H1 (cell line): ENCODE measurements around the gene RXRA. TPM values are rescaled to one million over a fixed set of nuclear protein-coding genes. Genes with fewer than 3 reads are reported as not detected.

Source experiments
- CTCF ChIA-PET: fragments of 300-600 bp; sonication (Branson Sonifier 250); formaldehyde crosslinking; loops from one replicate; lab custom pipeline; 2021; ENCODE audit not compliant: partially characterized antibody; lab: Charles Lee
- POLR2A ChIA-PET: fragments of 300-600 bp; sonication (Branson Sonifier 250); formaldehyde crosslinking; loops from one replicate; lab custom pipeline; 2021; ENCODE audit warnings: inconsistent platforms; ENCODE audit not compliant: partially characterized antibody; lab: Charles Lee
- DNase-seq, 2 experiments: peaks; one replicate each; pipeline versions ENCODE4 v3.0.0 to v3.0.0-alpha.2; 2010 to 2022; ENCODE audit warnings: low spot score in 2 of 2, low read depth in 1 of 2, mixed read lengths in 1 of 2
- FAIRE-seq: peaks from 2 replicates; lab custom pipeline; 2011; peaks lifted over from hg19 to GRCh38; lab: Jason Lieb, UNC
- H2AFZ ChIP-seq: 2 replicates; pipeline ENCODE4 v1.8.1; 2012; ENCODE audit warnings: low read length, inconsistent platforms
- H2AK5ac ChIP-seq: 2 replicates; pipeline ENCODE4 v1.6.1; 2013; ENCODE audit warnings: low read depth, low read length
- H2BK120ac ChIP-seq: replicated peaks from 2 replicates; pipeline ENCODE3; 2013; ENCODE audit warnings: low read depth, low read length, inconsistent platforms
- H2BK12ac ChIP-seq: 2 replicates; pipeline ENCODE4 v1.6.1; 2013; ENCODE audit warnings: low read depth, low read length
- H2BK15ac ChIP-seq: 2 replicates; pipeline ENCODE4 v1.6.1; 2013; ENCODE audit warnings: low read length
- H2BK20ac ChIP-seq: 2 replicates; pipeline ENCODE4 v1.6.1; 2013; ENCODE audit warnings: low read length
- H2BK5ac ChIP-seq: 2 replicates; pipeline ENCODE4 v1.6.1; 2013; ENCODE audit warnings: low read depth, low read length
- H3K14ac ChIP-seq: 2 replicates; pipeline ENCODE4 v1.6.1; 2013; ENCODE audit warnings: inconsistent platforms; ENCODE audit not compliant: insufficient read length
- H3K18ac ChIP-seq: 2 replicates; pipeline ENCODE4 v1.6.1; 2013; ENCODE audit warnings: low read length; ENCODE audit errors: extremely low read depth
- H3K23ac ChIP-seq: 2 replicates; pipeline ENCODE4 v1.6.1; 2013; ENCODE audit warnings: inconsistent platforms; ENCODE audit not compliant: insufficient read length
- H3K23me2 ChIP-seq: 2 replicates; pipeline ENCODE4 v1.6.1; 2013; ENCODE audit warnings: low read depth, low read length
- H3K27ac ChIP-seq: 2 replicates; pipeline ENCODE4 v1.6.1; 2011; ENCODE audit warnings: low read depth, low read length, inconsistent platforms
- H3K27me3 ChIP-seq, 4 experiments: replicated peaks in 1 of 4; 1 replicate in 1 of 4; 2 replicates in 3 of 4; pipeline versions ENCODE4 v1.6.1 to v1.8.1; 2011 to 2013; ENCODE audit warnings: low read length in 3 of 4, mild to moderate bottlenecking in 3 of 4, inconsistent platforms in 2 of 4, mixed read lengths in 2 of 4, moderate library complexity in 1 of 4; ENCODE audit not compliant: control insufficient read depth in 3 of 4, insufficient read depth in 3 of 4; ENCODE audit errors: extremely low read depth in 1 of 4
- H3K36me3 ChIP-seq, 4 experiments: 2 replicates each; pipeline versions ENCODE4 v1.6.1 to v1.8.1; 2011 to 2013; ENCODE audit warnings: mild to moderate bottlenecking in 4 of 4, low read length in 3 of 4, moderate library complexity in 2 of 4, control low read depth in 1 of 4, inconsistent platforms in 1 of 4; ENCODE audit not compliant: insufficient read depth in 4 of 4, control insufficient read depth in 2 of 4
- H3K4ac ChIP-seq: replicated peaks from 2 replicates; pipeline ENCODE3; 2013; ENCODE audit warnings: low read length, low read depth, mixed read lengths, inconsistent platforms; ENCODE audit not compliant: insufficient read length
- H3K4me1 ChIP-seq, 4 experiments: replicated peaks in 1 of 4; 1 replicate in 1 of 4; 2 replicates in 3 of 4; pipeline versions ENCODE4 v1.6.1 to v1.8.1; 2011 to 2013; ENCODE audit warnings: low read length in 3 of 4, inconsistent platforms in 2 of 4, mixed read lengths in 1 of 4; ENCODE audit not compliant: insufficient read depth in 4 of 4, control insufficient read depth in 3 of 4
- H3K4me2 ChIP-seq, 2 experiments: 2 replicates each; pipeline versions ENCODE4 v1.6.1 to v1.8.1; 2011 to 2013; ENCODE audit warnings: low read depth in 2 of 2, low read length in 2 of 2, control low read depth in 1 of 2, inconsistent platforms in 1 of 2, mild to moderate bottlenecking in 1 of 2; ENCODE audit not compliant: insufficient read depth in 1 of 2
- H3K4me3 ChIP-seq, 4 experiments: fragments of 200-600, 300-600 bp in 1 of 4; sonication (generic), shearing (Covaris generic), sonication (Bioruptor Twin) in 1 of 4; 2 replicates each; pipeline versions ENCODE4 v1.5.1 to v1.8.1; 2011 to 2016; ENCODE audit warnings: low read length in 4 of 4, low read depth in 3 of 4, control low read depth in 2 of 4, inconsistent platforms in 2 of 4, mild to moderate bottlenecking in 2 of 4, mixed read lengths in 1 of 4, moderate library complexity in 1 of 4; ENCODE audit not compliant: insufficient read depth in 2 of 4; ENCODE audit errors: extremely low read depth in 1 of 4
- H3K56ac ChIP-seq: replicated peaks from 2 replicates; pipeline ENCODE3; 2013; ENCODE audit warnings: low read depth, mild to moderate bottlenecking, mixed read lengths, low read length, inconsistent platforms; ENCODE audit not compliant: insufficient read length
- H3K79me1 ChIP-seq: 2 replicates; pipeline ENCODE4 v1.6.1; 2013; ENCODE audit warnings: low read depth, low read length, control low read depth
- H3K79me2 ChIP-seq, 2 experiments: 2 replicates each; pipeline versions ENCODE4 v1.6.1 to v1.8.1; 2012 to 2013; ENCODE audit warnings: low read length in 2 of 2, mild to moderate bottlenecking in 2 of 2, inconsistent platforms in 1 of 2; ENCODE audit not compliant: insufficient read depth in 2 of 2, control insufficient read depth in 1 of 2
- H3K9ac ChIP-seq, 4 experiments: replicated peaks in 1 of 4; 1 replicate in 1 of 4; 2 replicates in 3 of 4; pipeline versions ENCODE4 v1.6.1 to v1.8.1; 2011 to 2013; ENCODE audit warnings: low read depth in 3 of 4, low read length in 3 of 4, control low read depth in 2 of 4, mild to moderate bottlenecking in 2 of 4, moderate library complexity in 2 of 4, inconsistent platforms in 1 of 4; ENCODE audit errors: extremely low read depth in 1 of 4
- H3K9me3 ChIP-seq, 2 experiments: 2 replicates each; pipeline versions ENCODE4 v1.6.1 to v1.8.1; 2012 to 2013; ENCODE audit warnings: mild to moderate bottlenecking in 2 of 2, moderate library complexity in 2 of 2, control low read depth in 1 of 2, inconsistent platforms in 1 of 2, low read depth in 1 of 2, low read length in 1 of 2, mixed read lengths in 1 of 2; ENCODE audit not compliant: insufficient read depth in 2 of 2
- H4K20me1 ChIP-seq, 2 experiments: replicated peaks in 1 of 2; 2 replicates each; pipeline versions ENCODE3 to v1.8.1; 2011 to 2013; ENCODE audit warnings: inconsistent platforms in 2 of 2, low read length in 2 of 2, mild to moderate bottlenecking in 1 of 2; ENCODE audit not compliant: insufficient read depth in 2 of 2, control insufficient read depth in 1 of 2
- H4K5ac ChIP-seq: 2 replicates; pipeline ENCODE4 v1.6.1; 2013; ENCODE audit warnings: low read length, low read depth, mixed read lengths, inconsistent platforms; ENCODE audit not compliant: insufficient read length
- H4K8ac ChIP-seq: 2 replicates; pipeline ENCODE4 v1.8.0; 2013; ENCODE audit warnings: mild to moderate bottlenecking, moderate library complexity, low read length, inconsistent platforms; ENCODE audit not compliant: insufficient read depth; ENCODE audit errors: extremely low read depth
- H4K91ac ChIP-seq: replicated peaks from 2 replicates; pipeline ENCODE3; 2013; ENCODE audit warnings: low read length, mixed read lengths, inconsistent platforms; ENCODE audit not compliant: insufficient read length
- MAFK ChIP-seq: IDR thresholded peaks from 2 replicates; pipeline ENCODE4 v1.6.1; 2012; ENCODE audit warnings: low read depth, mild to moderate bottlenecking, improper control_type of control experiment, low read length
- SAP30 ChIP-seq: fragments of 300-600 bp; sonication (generic); IDR thresholded peaks from 2 replicates; pipeline ENCODE4 v1.7.1; 2012; ENCODE audit warnings: low read length, moderate library complexity, mild to moderate bottlenecking, inconsistent platforms; ENCODE audit not compliant: insufficient read depth, insufficient replicate concordance
- SRF ChIP-seq: IDR thresholded peaks from 2 replicates; pipeline ENCODE4 v1.6.1; 2011; ENCODE audit warnings: mild to moderate bottlenecking, low read depth, low read length, moderate library complexity
- TAF1 ChIP-seq: IDR thresholded peaks from 2 replicates; pipeline ENCODE4 v1.6.1; 2011; ENCODE audit warnings: mild to moderate bottlenecking, low read depth, low read length
- TBP ChIP-seq: IDR thresholded peaks from 2 replicates; pipeline ENCODE4 v1.6.1; 2011; ENCODE audit warnings: low read depth, low read length, improper control_type of control experiment
- WGBS, 2 experiments: shearing (Covaris generic) in 1 of 2; methylation state at CpG; one replicate each; pipeline versions ENCODE4 v1.1.6 to v1.1.7; 2013 to 2015; ENCODE audit warnings: low lambda C conversion rate in 2 of 2, mixed read lengths in 2 of 2, inconsistent platforms in 1 of 2, low coverage in 1 of 2, missing lambda C conversion rate in 1 of 2; ENCODE audit not compliant: insufficient replicate concordance in 2 of 2, insufficient coverage in 1 of 2, insufficient read length in 1 of 2; ENCODE audit errors: extremely low coverage in 1 of 2, missing lambda C conversion rate in 1 of 2; 5-methylcytosine and 5-hydroxymethylcytosine counted together
- polyA plus RNA-seq, 7 experiments: library from polyadenylated mRNA; depleted of rRNA in 3 of 7; stranded (reverse) in 5 of 7; unstranded in 2 of 7; fragments of >200 nt in 5 of 7; fragments of 200-250 nt in 2 of 7; gene quantifications; 1 replicate in 5 of 7; 2 replicates in 1 of 7; 4 replicates in 1 of 7; pipeline versions ENCODE4 v1.2.1 to v1.2.3, GENCODE V29; 2011 to 2013; ENCODE audit warnings: missing spikeins in 2 of 7, mixed read lengths in 2 of 7
- total RNA-seq: library from RNA; stranded (reverse); fragmentation: NEBNext Ultra II Directional; extraction: Animal tissue kit (Norgen Biotek cat#: 25700); gene quantifications from 2 replicates; pipeline ENCODE4 v1.2.1, GENCODE V29; 2021
- TF ChIP-seq, protein P1 (sequence below): IDR thresholded peaks from 2 replicates; pipeline ENCODE4 v1.6.1; 2012; ENCODE audit warnings: inconsistent platforms

The RXRA gene
- total and polyA plus RNA-seq, 2 of the 8 experiments (the other 6 are each of a cell fraction or from before 2014, with no cell fraction given): 9.8 to 29.4 TPM

GRCh38 chr9:134288746-134289145, 37.5 kb upstream of the RXRA start:
- no peak overlapping the region for H2BK20ac ChIP-seq
- H2BK12ac ChIP-seq: no peak overlapping the region
- no peak overlapping the region for H4K91ac ChIP-seq
- no peak overlapping the region for H3K4me3 ChIP-seq
- no peak overlapping the region for H3K4ac ChIP-seq
- peaks cover 3% of the 10 kb centered on the region; the same call in 1 of the 2 replicates for H3K23me2 ChIP-seq
- DNase-seq (no peak), FAIRE-seq (no peak)
- H3K9ac ChIP-seq: no peak overlapping the region
- no peaks in the 10 kb centered on the region for H3K36me3 ChIP-seq
- no peak overlapping the region for H3K23ac ChIP-seq
- no peaks in the 10 kb centered on the region for H3K27me3 ChIP-seq
- no peak overlapping the region for H3K27ac ChIP-seq
- no peak overlapping the region for H4K8ac ChIP-seq
- H2BK120ac ChIP-seq: no peak overlapping the region
- no peak overlapping the region for H3K18ac ChIP-seq
- POLR2A ChIA-PET: no interaction called here
- peaks cover 0 to 3% (median 0%) of the 10 kb centered on the region in 4 experiments; a peak in 2 of 7 replicates for H3K4me1 ChIP-seq
- H3K14ac ChIP-seq: no peak overlapping the region
- H3K9me3 ChIP-seq: no peaks in the 10 kb centered on the region
- no peak overlapping the region for H4K5ac ChIP-seq
- H3K79me2 ChIP-seq: no peaks in the 10 kb centered on the region
- no peak overlapping the region for H2AK5ac ChIP-seq
- H2BK5ac ChIP-seq: no peak overlapping the region
- no peak overlapping the region for H3K56ac ChIP-seq
- no peak overlapping the region for H3K4me2 ChIP-seq
- CTCF ChIA-PET: interaction anchor here (1.4 kb wide), 1 partner anchor 117 kb away, joined by 3 read pairs; no protein-coding TSS in a partner anchor
- WGBS, 2 experiments: 98% methylated on average over 10 of the region's 10 CpGs; no CpG with 5 or more reads in 1 of the 2 experiments
- H2AFZ ChIP-seq: no peak overlapping the region
- no peak overlapping the region for H2BK15ac ChIP-seq
- TF ChIP-seq MAFK (no peak), TAF1 (no peak), SAP30 (no peak), TBP (no peak), SRF (no peak)
- TF ChIP-seq, protein P1, sequence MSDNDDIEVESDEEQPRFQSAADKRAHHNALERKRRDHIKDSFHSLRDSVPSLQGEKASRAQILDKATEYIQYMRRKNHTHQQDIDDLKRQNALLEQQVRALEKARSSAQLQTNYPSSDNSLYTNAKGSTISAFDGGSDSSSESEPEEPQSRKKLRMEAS: no peak
- H4K20me1 ChIP-seq: peaks cover 0 to 3% of the 10 kb centered on the region in 2 experiments
- H3K79me1 ChIP-seq: no peaks in the 10 kb centered on the region
